Endothelial cell of umbilical vein (primary cell): Measurements from ENCODE around the gene STIM1. TPM values are rescaled to one million over a fixed set of nuclear protein-coding genes. Genes with fewer than 3 reads are reported as not detected.

Source experiments
- BruUV-seq: library from RNA; stranded (reverse); fragments of 400-500 nt; replicated peaks from 2 replicates; lab custom pipeline; 2021; lab: Mats Ljungman, UMichigan
- CTCF ChIA-PET: fragments of 300-600, 350-600 bp; sonication (Branson Sonifier 250); formaldehyde crosslinking; loops from one replicate; lab custom pipeline; 2021; ENCODE audit warnings: antibody characterized with exemption, inconsistent platforms; lab: Charles Lee
- POLR2A ChIA-PET: fragments of 300-600, 350-600 bp; sonication (Branson Sonifier 250); formaldehyde crosslinking; loops from one replicate; lab custom pipeline; 2021; ENCODE audit warnings: antibody characterized with exemption, inconsistent platforms; lab: Charles Lee
- DNase-seq: peaks from one replicate; pipeline ENCODE4 v3.0.0-alpha.2; 2011; ENCODE audit warnings: low read depth, low spot score
- FAIRE-seq: peaks from 2 replicates; lab custom pipeline; 2011; peaks lifted over from hg19 to GRCh38; lab: Jason Lieb, UNC
- H2AFZ ChIP-seq: 2 replicates; pipeline ENCODE4 v1.6.0; 2012; ENCODE audit warnings: low read depth, low read length, control low read depth, inconsistent platforms
- H3K27ac ChIP-seq: 2 replicates; pipeline ENCODE4 v1.5.1; 2011; ENCODE audit warnings: low read depth, mild to moderate bottlenecking, control low read depth, low read length, moderate library complexity; ENCODE audit not compliant: insufficient read depth
- H3K27me3 ChIP-seq, 2 experiments: 2 replicates each; pipeline versions ENCODE4 v1.6.0 to v1.6.1; 2011; ENCODE audit warnings: low read length in 2 of 2, mixed read lengths in 1 of 2; ENCODE audit not compliant: control insufficient read depth in 2 of 2, insufficient read depth in 2 of 2
- H3K36me3 ChIP-seq, 2 experiments: 2 replicates in 1 of 2; 3 replicates in 1 of 2; pipeline ENCODE4 v1.5.1; 2011; ENCODE audit warnings: low read length in 2 of 2, mild to moderate bottlenecking in 1 of 2, moderate library complexity in 1 of 2; ENCODE audit not compliant: control insufficient read depth in 2 of 2, insufficient read depth in 2 of 2; ENCODE audit errors: extremely low read depth in 1 of 2
- H3K4me1 ChIP-seq: 3 replicates; pipeline ENCODE4 v1.5.1; 2011; ENCODE audit warnings: mild to moderate bottlenecking, low read length; ENCODE audit not compliant: control insufficient read depth, insufficient read depth; ENCODE audit errors: extremely low read depth
- H3K4me2 ChIP-seq: 2 replicates; pipeline ENCODE4 v1.6.1; 2011; ENCODE audit warnings: low read length, control low read depth, mixed read lengths; ENCODE audit not compliant: insufficient read depth
- H3K4me3 ChIP-seq, 3 experiments: fragments of 200-600 bp in 1 of 3; sonication (generic), shearing (Covaris generic) in 1 of 3; replicated peaks in 1 of 3; 2 replicates each; pipeline ENCODE4 v1.5.1; 2011 to 2016; ENCODE audit warnings: control low read depth in 3 of 3, low read length in 3 of 3, mild to moderate bottlenecking in 2 of 3, inconsistent platforms in 1 of 3, low read depth in 1 of 3, moderate library complexity in 1 of 3; ENCODE audit not compliant: insufficient read depth in 1 of 3
- H3K79me2 ChIP-seq: 2 replicates; pipeline ENCODE4 v1.6.0; 2012; ENCODE audit warnings: low read length, inconsistent platforms; ENCODE audit not compliant: control insufficient read depth, insufficient read depth
- H3K9ac ChIP-seq: replicated peaks from 2 replicates; pipeline ENCODE3; 2011; ENCODE audit warnings: low read length, control low read depth; ENCODE audit not compliant: insufficient read depth; ENCODE audit errors: extremely low read depth
- H3K9me1 ChIP-seq: replicated peaks from 3 replicates; pipeline ENCODE4 v1.6.0; 2011; ENCODE audit warnings: mild to moderate bottlenecking, low read length; ENCODE audit not compliant: control insufficient read depth, insufficient read depth; ENCODE audit errors: extremely low read depth
- H3K9me3 ChIP-seq: replicated peaks from 2 replicates; pipeline ENCODE4 v1.5.1; 2012; ENCODE audit warnings: low read length, inconsistent platforms; ENCODE audit not compliant: control insufficient read depth, insufficient read depth
- H4K20me1 ChIP-seq: replicated peaks from 2 replicates; pipeline ENCODE3; 2011; ENCODE audit warnings: mild to moderate bottlenecking, low read length; ENCODE audit not compliant: control insufficient read depth, insufficient read depth; ENCODE audit errors: extremely low read depth
- CTCF ChIP-seq, 2 donors: IDR thresholded peaks; 1 replicate in 1 of 2; 2 replicates in 1 of 2; pipeline ENCODE4 v1.5.1; 2011; ENCODE audit warnings: low read length in 2 of 2, mild to moderate bottlenecking in 2 of 2, moderate library complexity in 2 of 2, control low read depth in 1 of 2, inconsistent platforms in 1 of 2, low read depth in 1 of 2; ENCODE audit not compliant: insufficient read depth in 1 of 2; ENCODE audit errors: extremely low read depth in 1 of 2
- EZH2 ChIP-seq: IDR thresholded peaks from 2 replicates; pipeline ENCODE4 v1.6.1; 2012; ENCODE audit warnings: borderline replicate concordance, low read depth, mild to moderate bottlenecking, moderate library complexity, low read length, inconsistent platforms; ENCODE audit not compliant: severe bottlenecking
- FOS ChIP-seq: IDR thresholded peaks from 2 replicates; pipeline ENCODE4 v1.6.1; 2011; ENCODE audit warnings: mild to moderate bottlenecking, low read length, moderate library complexity, borderline replicate concordance; ENCODE audit not compliant: insufficient read depth
- GATA2 ChIP-seq: IDR thresholded peaks from 2 replicates; pipeline ENCODE4 v1.7.0; 2011; ENCODE audit warnings: low read depth, mild to moderate bottlenecking, moderate library complexity, mixed read lengths, low read length; ENCODE audit not compliant: insufficient read length, insufficient read depth
- JUN ChIP-seq: IDR thresholded peaks from 2 replicates; pipeline ENCODE4 v1.6.1; 2011; ENCODE audit warnings: borderline replicate concordance, low read depth; ENCODE audit not compliant: insufficient read length, insufficient read depth
- MAX ChIP-seq: IDR thresholded peaks from 2 replicates; pipeline ENCODE4 v1.6.1; 2011; ENCODE audit not compliant: insufficient read depth, insufficient read length
- MYC ChIP-seq: IDR thresholded peaks from one replicate; pipeline ENCODE4 v1.6.1; 2011; ENCODE audit warnings: mild to moderate bottlenecking, low read depth, low read length
- POLR2A ChIP-seq: IDR thresholded peaks from 2 replicates; pipeline ENCODE4 v1.6.1; 2012; ENCODE audit warnings: low read depth, mild to moderate bottlenecking, control low read depth, low read length
- POLR2AphosphoS5 ChIP-seq: IDR thresholded peaks from 2 replicates; pipeline ENCODE4 v1.6.1; 2012; ENCODE audit warnings: low read depth, mild to moderate bottlenecking, control low read depth, low read length, moderate library complexity; ENCODE audit not compliant: insufficient read depth
- dilution Hi-C: fragments of 300-500 bp; cut with MboI; formaldehyde crosslinking; loops from one replicate; pipeline ENCODE4 v1.15.0; 2019; ENCODE audit warnings: low sequenced_read_pairs; ENCODE audit not compliant: extremely low pct_ligation_motif_present
- intact Hi-C: fragments of 100-400 bp; cut with micrococcal nuclease; formaldehyde crosslinking; loops from one replicate; pipeline ENCODE4 v1.10.0; 2022
- polyA plus RNA-seq, 4 experiments: library from polyadenylated mRNA; depleted of rRNA in 3 of 4; stranded (reverse) in 3 of 4; unstranded in 1 of 4; fragments of >200 nt; gene quantifications; 2 replicates each; pipeline versions ENCODE4 v1.2.1 to v1.2.3, GENCODE V29; 2011 to 2012; ENCODE audit warnings: missing spikeins in 1 of 4
- small RNA-seq: library from RNA; depleted of rRNA; stranded (forward); fragments of <200 nt; gene quantifications from one replicate; pipeline ENCODE3, GENCODE V24; 2012; ENCODE audit warnings: low replicate concordance, low read depth; ENCODE audit not compliant: insufficient read depth, insufficient read length
- total RNA-seq: library from RNA; stranded (reverse); gene quantifications from 2 replicates; pipeline ENCODE4 v1.2.3, GENCODE V29; 2021

The STIM1 gene
- total and polyA plus RNA-seq, 2 donors (not counting 3 experiments of a cell fraction or from before 2014, with no cell fraction given): 32.7 to 33.4 TPM

DNA sequence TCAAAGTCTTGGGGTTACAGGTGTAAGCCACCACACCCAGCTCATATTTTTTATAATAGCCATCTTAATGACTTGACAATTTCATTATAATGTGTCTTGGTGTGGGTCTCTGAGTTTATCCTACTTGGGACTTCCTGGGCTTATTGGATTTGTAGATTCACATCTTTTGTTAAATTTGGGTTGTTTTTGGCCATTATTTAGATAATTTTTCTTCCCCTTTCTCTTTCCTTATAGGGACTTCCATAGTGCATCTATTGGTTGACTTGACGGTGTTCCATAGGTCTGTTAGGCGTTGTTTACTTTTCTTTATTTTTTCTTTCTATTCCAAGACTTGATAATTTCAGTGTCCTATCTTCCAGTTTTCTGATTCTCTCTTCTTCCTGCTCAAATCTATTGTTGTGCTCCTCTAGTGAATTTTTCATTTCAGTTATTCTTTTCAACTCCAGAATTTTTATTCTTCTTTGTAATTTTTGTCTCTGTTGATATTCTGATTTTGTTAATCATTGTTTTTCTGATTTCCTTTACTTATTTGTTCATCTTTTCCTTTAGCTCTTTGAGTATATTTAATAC lies 284.7 kb downstream of the STIM1 start:
- Histone ChIP-seq H2AFZ (no peak overlapping the region), H3K79me2 (no peaks in the 10 kb centered on the region), H3K27ac (no peak overlapping the region), H3K36me3 (peaks cover 0 to 3% of the 10 kb centered on the region in 2 experiments), H3K4me3 (no peak overlapping the region), H3K4me1 (peaks cover 10% of the 10 kb centered on the region), H3K27me3 (no peaks in the 10 kb centered on the region), H3K9me3 (no peaks in the 10 kb centered on the region), H3K4me2 (no peak overlapping the region), H3K9me1 (no peaks in the 10 kb centered on the region), H3K9ac (no peak overlapping the region), H4K20me1 (no peaks in the 10 kb centered on the region)
- TF ChIP-seq JUN (no peak), FOS (no peak), GATA2 (no peak), EZH2 (no peak), POLR2A (no peak), MAX (no peak), CTCF (IDR thresholded peaks at IDR 0.05; ENCODE audit: extremely low read depth in 1 of 2, insufficient read depth in 1 of 2, low read depth in 1 of 2, low read length in 2 of 2) (no peak), MYC (no peak), POLR2AphosphoS5 (no peak)
- no TSS peak for BruUV-seq
- ChIA-PET POLR2A (no interaction called here), CTCF (no interaction called here)
- intact Hi-C loops (no loop called here), dilution Hi-C loops (no loop called here)
- DNase-seq: no peak
- FAIRE-seq: no peak

Small RNA genes within 50 kb of the gene (small RNA-seq; reads per million reads assigned to genes)
- gene AC087441.2 (not detected), gene RF00409 (not detected), gene RPS29P20 (not detected)

Other genes with a start within 250 kb of the STIM1 start
- not detected in 2 replicates for gene ART5, start 213.7 kb upstream of the STIM1 start, total RNA-seq
- gene ART5, start 213.7 kb upstream of the STIM1 start, polyA plus RNA-seq: not detected in 2 replicates
- not detected in 2 replicates for gene ART1, start 210.5 kb upstream of the STIM1 start, total RNA-seq
- gene ART1, start 210.5 kb upstream of the STIM1 start, polyA plus RNA-seq: not detected in 2 replicates
- gene CHRNA10, start 184.3 kb upstream of the STIM1 start, total RNA-seq: 1.8 and 3.0 TPM in 2 replicates
- gene CHRNA10, start 184.3 kb upstream of the STIM1 start, polyA plus RNA-seq: 1.1 and 1.4 TPM in 2 replicates
- 80.8 and 92.7 TPM in 2 replicates for gene NUP98, start 58.1 kb upstream of the STIM1 start, total RNA-seq
- gene NUP98, start 58.1 kb upstream of the STIM1 start, polyA plus RNA-seq: 169 and 178 TPM in 2 replicates
- gene PGAP2, start 47.1 kb upstream of the STIM1 start, total RNA-seq: 18.3 and 18.5 TPM in 2 replicates
- 34.1 and 39.3 TPM in 2 replicates for gene PGAP2, start 47.1 kb upstream of the STIM1 start, polyA plus RNA-seq
- gene RHOG, start 14.7 kb upstream of the STIM1 start, total RNA-seq: 59.6 and 69.0 TPM in 2 replicates
- 119 and 155 TPM in 2 replicates for gene RHOG, start 14.7 kb upstream of the STIM1 start, polyA plus RNA-seq
- gene RRM1, start 239.1 kb downstream of the STIM1 start, total RNA-seq: 109 and 112 TPM in 2 replicates
- 42.5 and 55.3 TPM in 2 replicates for gene RRM1, start 239.1 kb downstream of the STIM1 start, polyA plus RNA-seq